MCF 10A (cell line): ENCODE measurements around the gene SMG6. TPM values are rescaled to one million over a fixed set of nuclear protein-coding genes. Genes with fewer than 3 reads are reported as not detected.
A peak's percentile ranks its signal among the peaks of the same experiment; 100 is the strongest.

Experiments
- BruUV-seq: library from RNA; stranded (reverse); fragments of 400-500 nt; replicated peaks from 2 replicates; lab custom pipeline; 2021; lab: Mats Ljungman, UMichigan
- CTCF ChIA-PET: fragments of 300-600 bp; sonication (Branson Sonifier 250); formaldehyde crosslinking; extraction: SDS; loops from one replicate; lab custom pipeline; 2021; ENCODE audit warnings: antibody characterized with exemption, inconsistent platforms; lab: Yijun Ruan, JAX
- POLR2A ChIA-PET: fragments of 300-600, 350-650 bp; sonication (Branson Sonifier 250); formaldehyde crosslinking; extraction: SDS; loops from one replicate; lab custom pipeline; 2020; ENCODE audit warnings: antibody characterized with exemption, inconsistent platforms; lab: Yijun Ruan, JAX
- DNase-seq: peaks from one replicate; pipeline ENCODE4 v3.0.0-alpha.2; 2018; ENCODE audit not compliant: unreplicated experiment
- H3K27ac Mint-ChIP-seq: one replicate; pipeline ENCODE4 v1.8.0; 2022; ENCODE audit warnings: mild to moderate bottlenecking, low read depth, mixed read lengths; ENCODE audit not compliant: unreplicated experiment
- H3K27me3 Mint-ChIP-seq: one replicate; pipeline ENCODE4 v1.8.0; 2022; ENCODE audit warnings: mixed read lengths; ENCODE audit not compliant: insufficient read depth, unreplicated experiment
- H3K36me3 Mint-ChIP-seq: one replicate; pipeline ENCODE4 v1.8.0; 2022; ENCODE audit warnings: mild to moderate bottlenecking, moderate library complexity, mixed read lengths; ENCODE audit not compliant: insufficient read depth, unreplicated experiment
- H3K4me1 Mint-ChIP-seq: one replicate; pipeline ENCODE4 v1.8.0; 2022; ENCODE audit warnings: mixed read lengths; ENCODE audit not compliant: insufficient read depth, unreplicated experiment
- H3K4me3 Mint-ChIP-seq: one replicate; pipeline ENCODE4 v1.8.0; 2022; ENCODE audit warnings: mild to moderate bottlenecking, moderate library complexity, mixed read lengths; ENCODE audit not compliant: unreplicated experiment
- H3K9me3 Mint-ChIP-seq: one replicate; pipeline ENCODE4 v1.8.0; 2022; ENCODE audit warnings: mixed read lengths; ENCODE audit not compliant: unreplicated experiment
- CTCF ChIP-seq: fragments of 200-600 bp; IDR thresholded peaks from one replicate; pipeline ENCODE4 v1.8.0; 2022; ENCODE audit warnings: antibody characterized with exemption, mild to moderate bottlenecking; ENCODE audit not compliant: unreplicated experiment
- intact Hi-C: fragments of 100-400 bp; cut with micrococcal nuclease; formaldehyde crosslinking; loops from 2 replicates; pipeline ENCODE4 v1.14.1; 2022
- total RNA-seq: library from RNA; stranded (reverse); gene quantifications from 2 replicates; pipeline ENCODE4 v1.2.3, GENCODE V29; 2022

The SMG6 gene
- total RNA-seq, 1 experiment from 2014 or later, result 17.0 TPM

- Mint-ChIP-seq H3K4me1 (peaks cover 15% of the 10 kb centered on the region), H3K27me3 (no peaks in the 10 kb centered on the region), H3K9me3 (no peaks in the 10 kb centered on the region), H3K27ac (peak overlapping the region; percentile 98), H3K36me3 (peaks cover 48% of the 10 kb centered on the region), H3K4me3 (peak overlapping the region; percentile 99)
- DNase-seq, result no peak
- intact Hi-C loops, result no loop called here
- ChIA-PET POLR2A (interaction anchor here (0.8 to 2.2 kb wide), 2 partner anchors 61 to 260 kb away, joined by 4 to 6 read pairs; no protein-coding TSS in a partner anchor), CTCF (interaction anchor here (0.6 kb wide), 1 partner anchor 16 kb away, joined by 3 read pairs; no protein-coding TSS in a partner anchor)
- no peak for TF ChIP-seq CTCF
- TSS peak; percentile 54 for BruUV-seq
Measured at GRCh38 chr17:2042933-2043332, 260.7 kb downstream of the SMG6 start.

GRCh38 chr17:2042390-2042847 is 261.2 kb downstream of the SMG6 start:
- no TSS peak for BruUV-seq
- CTCF ChIA-PET, result interaction anchor here (0.6 to 2.6 kb wide), 2 partner anchors 133 to 357 kb away, joined by 3 to 17 read pairs; no protein-coding TSS in a partner anchor
- intact Hi-C loops, result no loop called here

GRCh38 chr17:2041561-2042389 is 261.8 kb downstream of the SMG6 start, which contains the start of gene OVCA2:
OVCA2 (plus strand) TSS chr17:2042022; CDS start chr17:2042048, 26 bp downstream.
- Mint-ChIP-seq H3K9me3 (no peaks in the 10 kb centered on the region), H3K36me3 (peaks cover 49% of the 10 kb centered on the region), H3K4me1 (peaks cover 15% of the 10 kb centered on the region), H3K27me3 (no peaks in the 10 kb centered on the region), H3K4me3 (peak within 1 kb of the TSS; percentile 99), H3K27ac (peak within 1 kb of the TSS; percentile 98)
- peak; percentile 95 for DNase-seq
- TF ChIP-seq CTCF, result peak; percentile 18
- POLR2A ChIA-PET, result interaction anchor here (0.5 to 2.2 kb wide), 10 partner anchors 10 to 593 kb away, joined by 3 to 10 read pairs (median 4); partner anchors contain the start of genes RTN4RL1 and TSR1
- CTCF ChIA-PET, result interaction anchor here (0.6 to 2.6 kb wide), 8 partner anchors 39 to 375 kb away, joined by 3 to 17 read pairs (median 3); no protein-coding TSS in a partner anchor
- intact Hi-C loops, result no loop called here
- BruUV-seq, result no TSS peak

More at GRCh38 chr17:2042390-2042847, 261.2 kb downstream of the SMG6 start:
- TF ChIP-seq CTCF, result no peak
- H3K27me3 Mint-ChIP-seq, result no peaks in the 10 kb centered on the region
- H3K36me3 Mint-ChIP-seq, result peaks cover 43% of the 10 kb centered on the region
- no peaks in the 10 kb centered on the region for H3K9me3 Mint-ChIP-seq
- peak overlapping the region; percentile 98 for H3K27ac Mint-ChIP-seq
- DNase-seq, result no peak
- peak overlapping the region; percentile 99 for H3K4me3 Mint-ChIP-seq
- H3K4me1 Mint-ChIP-seq, result peaks cover 15% of the 10 kb centered on the region
- POLR2A ChIA-PET, result interaction anchor here (0.6 to 2.2 kb wide), 5 partner anchors 14 to 592 kb away, joined by 3 to 6 read pairs (median 4); no protein-coding TSS in a partner anchor
